ENCODE measurements around the gene PPARGC1A.

DNA sequence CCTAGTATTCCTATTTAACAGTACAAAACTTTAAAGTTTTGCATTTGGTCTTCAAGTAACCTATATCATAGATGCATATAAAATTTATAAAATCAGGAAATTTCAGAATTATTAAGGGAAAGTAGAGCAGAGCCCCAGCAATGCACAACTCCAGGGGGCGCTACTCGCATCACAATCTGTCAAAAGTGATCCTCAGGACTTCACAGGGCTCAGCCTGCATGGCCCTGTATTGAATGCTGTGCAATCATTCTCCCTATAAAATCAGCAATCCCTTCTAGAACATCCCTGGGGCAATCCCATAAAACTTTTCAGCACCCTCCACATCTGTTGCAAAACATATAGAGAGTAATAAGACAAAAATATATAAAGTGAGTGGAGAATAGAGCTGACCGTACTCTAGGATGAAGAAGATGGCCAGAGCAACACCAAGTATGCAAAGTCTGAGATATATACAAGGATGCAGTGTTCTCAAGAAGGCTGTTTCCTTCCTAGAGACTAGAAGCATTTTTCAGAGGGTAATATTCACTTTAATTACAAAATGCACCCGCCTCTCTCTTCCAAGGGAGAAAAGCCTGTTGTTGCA lies 12.5 kb upstream of the PPARGC1A start:
- TF ChIP-seq POLR2A (IDR thresholded peaks at IDR 0.05) (no peak), CTCF (IDR thresholded peaks at IDR 0.05) (no peak), EP300 (IDR thresholded peaks at IDR 0.05) (no peak)

Measured in ovary (tissue), 3 donors.